HepG2 (cell line): Measurements from ENCODE around the gene TEAD4. TPM values are rescaled to one million over a fixed set of nuclear protein-coding genes. Genes with fewer than 3 reads are reported as not detected.

Experiments
- ATAC-seq: fragments of 200-7000 bp; cut with Tn5 transposase; 3 replicates; pipeline ENCODE4 v1.9.1; 2020; ENCODE audit warnings: mild to moderate bottlenecking, moderate library complexity
- BruUV-seq: library from RNA; stranded (reverse); fragments of 400-500 nt; replicated peaks from 2 replicates; lab custom pipeline; 2021; lab: Mats Ljungman, UMichigan
- CTCF ChIA-PET: fragments of 300-600 bp; formaldehyde crosslinking; extraction: SDS; loops from one replicate; lab custom pipeline; 2021; ENCODE audit warnings: low total read pairs, inconsistent platforms, low intra/inter-chr PET ratio; lab: Yijun Ruan, JAX
- POLR2A ChIA-PET: fragments of 350-600 bp; sonication (Branson Sonifier 250); formaldehyde crosslinking; loops from one replicate; lab custom pipeline; 2020; ENCODE audit warnings: antibody characterized with exemption, inconsistent platforms; lab: Yijun Ruan, JAX
- DNase-seq: peaks from one replicate; pipeline ENCODE4 v3.0.0-alpha.2; 2015; ENCODE audit warnings: low spot score
- FAIRE-seq: peaks from 3 replicates; lab custom pipeline; 2011; peaks lifted over from hg19 to GRCh38; lab: Jason Lieb, UNC
- H2AFZ ChIP-seq: one replicate; pipeline ENCODE4 v1.6.1; 2011; ENCODE audit warnings: low read length, inconsistent platforms
- H3K27ac ChIP-seq: fragments of 300-600 bp; 3 replicates; pipeline ENCODE4 v1.8.0; 2011; ENCODE audit warnings: mixed run types, mild to moderate bottlenecking, mixed read lengths, low read length, inconsistent platforms; ENCODE audit not compliant: insufficient read depth; ENCODE audit errors: extremely low read length
- H3K27me3 ChIP-seq, 2 experiments: fragments of 200-600 bp in 1 of 2; 2 replicates in 1 of 2; 3 replicates in 1 of 2; pipeline versions ENCODE4 v1.6.0 to v1.8.0; 2011; ENCODE audit warnings: low read length in 2 of 2, mild to moderate bottlenecking in 2 of 2, moderate library complexity in 2 of 2, inconsistent platforms in 1 of 2; ENCODE audit not compliant: insufficient read depth in 2 of 2, control insufficient read depth in 1 of 2
- H3K36me3 ChIP-seq, 2 experiments: fragments of 200-600 bp in 1 of 2; replicated peaks in 1 of 2; 2 replicates in 1 of 2; 3 replicates in 1 of 2; pipeline versions ENCODE4 v1.5.1 to v1.8.0; 2011; ENCODE audit warnings: low read length in 2 of 2, inconsistent platforms in 1 of 2; ENCODE audit not compliant: insufficient read depth in 2 of 2, control insufficient read depth in 1 of 2
- H3K4me1 ChIP-seq: 2 replicates; pipeline ENCODE4 v1.5.1; 2012; ENCODE audit warnings: low read length, inconsistent platforms; ENCODE audit not compliant: insufficient read depth
- H3K4me2 ChIP-seq: 2 replicates; pipeline ENCODE4 v1.6.0; 2011; ENCODE audit warnings: low read depth, low read length, inconsistent platforms
- H3K4me3 ChIP-seq, 3 experiments: fragments of 200-600 bp in 1 of 3; sonication (generic), shearing (Covaris generic) in 1 of 3; replicated peaks in 1 of 3; 2 replicates each; pipeline ENCODE4 v1.5.1; 2011 to 2016; ENCODE audit warnings: low read length in 3 of 3, inconsistent platforms in 2 of 3, low read depth in 2 of 3, mild to moderate bottlenecking in 2 of 3, control low read depth in 1 of 3, mixed read lengths in 1 of 3; ENCODE audit not compliant: insufficient read depth in 1 of 3
- H3K79me2 ChIP-seq: one replicate; pipeline ENCODE4 v1.6.1; 2011; ENCODE audit warnings: low read length, inconsistent platforms; ENCODE audit not compliant: insufficient read depth
- H3K9ac ChIP-seq: 2 replicates; pipeline ENCODE4 v1.6.0; 2011; ENCODE audit warnings: mild to moderate bottlenecking, low read depth, low read length, inconsistent platforms; ENCODE audit not compliant: insufficient read depth
- H3K9me3 ChIP-seq: 2 replicates; pipeline ENCODE4 v1.5.1; 2012; ENCODE audit warnings: mild to moderate bottlenecking, low read length
- H4K20me1 ChIP-seq: 2 replicates; pipeline ENCODE4 v1.6.0; 2011; ENCODE audit warnings: inconsistent platforms, mild to moderate bottlenecking, low read length, moderate library complexity; ENCODE audit not compliant: insufficient read depth
- DNMT1 ChIP-seq: sonication (generic); formaldehyde crosslinking; IDR thresholded peaks from 2 replicates; pipeline ENCODE4 v1.5.1; 2020; ENCODE audit warnings: mild to moderate bottlenecking, missing genetic modification reagents
- HIC2 ChIP-seq: sonication (generic); formaldehyde crosslinking; IDR thresholded peaks from 2 replicates; pipeline ENCODE4 v1.9.0; 2022; ENCODE audit warnings: low read depth, missing genetic modification reagents
- MAFF ChIP-seq: IDR thresholded peaks from 2 replicates; pipeline ENCODE4 v1.6.1; 2011; ENCODE audit warnings: low read depth, low read length, improper control_type of control experiment
- REXO4 ChIP-seq: sonication (generic); formaldehyde crosslinking; IDR thresholded peaks from 2 replicates; pipeline ENCODE4 v1.8.0; 2022; ENCODE audit warnings: missing genetic modification reagents, mild to moderate bottlenecking, borderline replicate concordance
- RNF219 ChIP-seq: sonication (generic); formaldehyde crosslinking; IDR thresholded peaks from 2 replicates; pipeline ENCODE4 v1.5.0; 2020; ENCODE audit warnings: mild to moderate bottlenecking, missing genetic modification reagents
- ZNF335 ChIP-seq: sonication (generic); formaldehyde crosslinking; IDR thresholded peaks from 2 replicates; pipeline ENCODE4 v1.4.0; 2020; ENCODE audit warnings: missing genetic modification reagents
- ZNF562 ChIP-seq: sonication (generic); formaldehyde crosslinking; IDR thresholded peaks from 2 replicates; pipeline ENCODE4 v1.8.0; 2022; ENCODE audit warnings: missing genetic modification reagents, borderline replicate concordance
- ZNF652 ChIP-seq: IDR thresholded peaks from 2 replicates; pipeline ENCODE4 v1.6.1; 2016; ENCODE audit warnings: low read depth, borderline replicate concordance
- ZNF660 ChIP-seq: sonication (generic); formaldehyde crosslinking; IDR thresholded peaks from 2 replicates; pipeline ENCODE4 v1.5.1; 2020; ENCODE audit warnings: mild to moderate bottlenecking, low read depth, missing genetic modification reagents, borderline replicate concordance
- ZNF772 ChIP-seq: sonication (generic); formaldehyde crosslinking; IDR thresholded peaks from 2 replicates; pipeline ENCODE4 v1.5.0; 2020; ENCODE audit warnings: mild to moderate bottlenecking, missing genetic modification reagents
- ZZZ3 ChIP-seq: sonication (generic); formaldehyde crosslinking; IDR thresholded peaks from 2 replicates; pipeline ENCODE4 v1.4.0; 2020; ENCODE audit warnings: missing genetic modification reagents, mild to moderate bottlenecking, borderline replicate concordance
- WGBS: methylation state at CpG from one replicate; pipeline ENCODE4 v1.1.6; 2017; ENCODE audit warnings: low lambda C conversion rate; 5-methylcytosine and 5-hydroxymethylcytosine counted together
- in situ Hi-C: cut with HindIII; loops from 2 replicates; pipeline ENCODE4 v1.10.0; 2017; ENCODE audit warnings: low pct_unique_long_range_greater_than_20kb; ENCODE audit not compliant: extremely low pct_ligation_motif_present
- intact Hi-C: fragments of 100-400 bp; cut with micrococcal nuclease; formaldehyde crosslinking; loops from one replicate; pipeline ENCODE4 v1.10.0; 2022; ENCODE audit not compliant: unreplicated experiment
- polyA plus RNA-seq, 8 experiments: library from polyadenylated mRNA; depleted of rRNA in 3 of 8; stranded (reverse) in 7 of 8; unstranded in 1 of 8; fragments of >200 nt; fragmentation: Illumina TruSeq in 4 of 8; extraction: Trizol in 4 of 8; gene quantifications; 2 replicates each; pipeline versions ENCODE4 v1.2.1 to v1.2.3, GENCODE V29; 2011 to 2016; ENCODE audit warnings: low read depth in 4 of 8, missing spikeins in 1 of 8, mixed read lengths in 1 of 8; ENCODE audit not compliant: insufficient read depth in 1 of 8
- total RNA-seq, 5 experiments: library from RNA; depleted of rRNA; stranded (reverse); fragments of >200 nt; fragmentation: Illumina TruSeq; extraction: Trizol; gene quantifications; 2 replicates each; pipeline ENCODE4 v1.2.3, GENCODE V29; 2016; ENCODE audit warnings: low read depth in 1 of 5
- TF ChIP-seq, protein P1 (sequence below): sonication (generic); formaldehyde crosslinking; IDR thresholded peaks from 2 replicates; pipeline ENCODE4 v1.8.0; 2022; ENCODE audit warnings: mild to moderate bottlenecking, missing genetic modification reagents
- TF ChIP-seq, protein P2 (sequence below): sonication (generic); formaldehyde crosslinking; IDR thresholded peaks from 2 replicates; pipeline ENCODE4 v1.4.0; 2020; ENCODE audit warnings: missing genetic modification reagents, mild to moderate bottlenecking, borderline replicate concordance

The TEAD4 gene
- total and polyA plus RNA-seq, 2 of the 13 experiments (the other 11 are each of a cell fraction or from before 2014, with no cell fraction given), result 45.0 to 69.4 TPM

DNA sequence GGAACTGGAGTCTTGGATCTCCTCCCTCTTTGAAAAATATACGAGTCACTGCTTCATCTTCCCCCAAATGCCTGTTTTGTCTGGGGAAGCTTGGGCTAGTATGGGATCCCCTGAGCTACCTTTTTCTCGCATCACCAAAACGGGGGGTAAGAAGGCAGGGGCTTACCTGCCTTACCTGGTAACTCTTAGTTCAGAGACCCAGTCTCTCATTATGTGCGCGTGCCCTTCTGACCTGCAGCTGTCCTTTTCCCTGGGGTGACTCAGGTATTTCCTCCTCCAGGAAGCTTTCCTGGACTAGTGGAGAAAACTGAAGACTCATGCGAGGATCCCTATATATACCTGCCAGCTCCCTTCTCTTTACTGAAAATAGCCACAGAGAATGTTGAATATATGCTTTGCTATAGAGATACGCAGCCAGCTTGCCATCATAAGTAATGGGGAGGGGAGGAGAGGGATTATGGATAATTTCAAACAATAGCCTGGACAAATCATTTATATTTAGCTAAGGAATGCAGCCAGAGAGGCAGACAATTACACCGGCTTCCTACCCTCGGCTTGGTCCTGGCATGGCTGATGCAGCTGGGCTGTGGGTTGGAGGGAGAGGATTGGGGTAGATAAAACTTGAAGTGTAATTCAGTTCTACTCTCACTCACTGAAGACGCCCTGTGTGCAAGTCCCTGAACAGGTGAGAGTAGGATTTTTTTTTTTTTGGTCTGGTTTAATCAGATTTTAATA, 119.1 kb downstream of the TEAD4 start (continued):
- TF ChIP-seq MAFF (peak; percentile 2; the same call in 1 of the 2 replicates), REXO4 (CRISPR knock-in tag) (no peak), ZNF652 (no peak), ZNF660 (no peak), ZNF772 (CRISPR knock-in tag) (no peak)

DNA sequence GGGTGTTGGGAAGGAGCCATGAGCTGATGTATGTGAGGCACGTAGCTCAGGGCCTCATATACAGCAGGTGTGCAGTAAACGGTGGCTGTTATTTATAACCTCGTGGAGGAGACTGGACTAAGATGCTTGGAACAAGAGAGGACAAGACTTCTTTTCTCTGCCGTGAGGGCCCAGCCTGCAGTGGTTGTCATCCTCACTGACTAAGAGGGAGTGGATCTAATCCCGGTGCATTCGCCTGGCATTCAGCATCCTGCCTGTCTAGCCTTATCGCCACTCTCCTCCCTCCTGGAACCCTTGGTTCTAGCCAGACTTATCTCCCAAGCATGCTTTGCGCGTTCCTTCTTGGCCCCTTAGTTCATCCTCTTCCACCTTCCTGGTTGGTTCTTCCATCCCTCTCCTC, 121.9 kb downstream of the TEAD4 start:
- intact Hi-C loops, result no loop called here
- H3K9ac ChIP-seq, result no peak overlapping the region
- ChIA-PET CTCF (no interaction called here), POLR2A (no interaction called here)
- DNase-seq, result no peak
- H3K27ac ChIP-seq, result no peak overlapping the region
- no peaks in the 10 kb centered on the region; a peak in 1 of 5 replicates for H3K27me3 ChIP-seq
- no peaks in the 10 kb centered on the region for H3K9me3 ChIP-seq
- H4K20me1 ChIP-seq, result no peaks in the 10 kb centered on the region
- ATAC-seq, result no peak
- no peak overlapping the region for H2AFZ ChIP-seq
- no peak for FAIRE-seq
- H3K4me1 ChIP-seq, result peaks cover 82% of the 10 kb centered on the region
- no TSS peak for BruUV-seq
- no peak overlapping the region for H3K4me3 ChIP-seq
- no peaks in the 10 kb centered on the region for H3K36me3 ChIP-seq
- 85% methylated on average over 9 of the region's 9 CpGs for WGBS
- H3K79me2 ChIP-seq, result peaks cover 51% of the 10 kb centered on the region
- in situ Hi-C loops, result no loop called here
- peak overlapping the region; percentile 19; the same call in 1 of the 2 replicates for H3K4me2 ChIP-seq
- TF ChIP-seq RNF219 (CRISPR knock-in tag), result no peak
- no peak for TF ChIP-seq ZNF562 (CRISPR knock-in tag)
- TF ChIP-seq ZNF335, result no peak
- TF ChIP-seq DNMT1 (CRISPR knock-in tag), result no peak
- TF ChIP-seq, protein P1, sequence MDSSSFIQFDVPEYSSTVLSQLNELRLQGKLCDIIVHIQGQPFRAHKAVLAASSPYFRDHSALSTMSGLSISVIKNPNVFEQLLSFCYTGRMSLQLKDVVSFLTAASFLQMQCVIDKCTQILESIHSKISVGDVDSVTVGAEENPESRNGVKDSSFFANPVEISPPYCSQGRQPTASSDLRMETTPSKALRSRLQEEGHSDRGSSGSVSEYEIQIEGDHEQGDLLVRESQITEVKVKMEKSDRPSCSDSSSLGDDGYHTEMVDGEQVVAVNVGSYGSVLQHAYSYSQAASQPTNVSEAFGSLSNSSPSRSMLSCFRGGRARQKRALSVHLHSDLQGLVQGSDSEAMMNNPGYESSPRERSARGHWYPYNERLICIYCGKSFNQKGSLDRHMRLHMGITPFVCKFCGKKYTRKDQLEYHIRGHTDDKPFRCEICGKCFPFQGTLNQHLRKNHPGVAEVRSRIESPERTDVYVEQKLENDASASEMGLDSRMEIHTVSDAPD (CRISPR knock-in tag), result no peak
- no peak for TF ChIP-seq ZZZ3
- no peak for TF ChIP-seq HIC2 (CRISPR knock-in tag)
- TF ChIP-seq, protein P2, sequence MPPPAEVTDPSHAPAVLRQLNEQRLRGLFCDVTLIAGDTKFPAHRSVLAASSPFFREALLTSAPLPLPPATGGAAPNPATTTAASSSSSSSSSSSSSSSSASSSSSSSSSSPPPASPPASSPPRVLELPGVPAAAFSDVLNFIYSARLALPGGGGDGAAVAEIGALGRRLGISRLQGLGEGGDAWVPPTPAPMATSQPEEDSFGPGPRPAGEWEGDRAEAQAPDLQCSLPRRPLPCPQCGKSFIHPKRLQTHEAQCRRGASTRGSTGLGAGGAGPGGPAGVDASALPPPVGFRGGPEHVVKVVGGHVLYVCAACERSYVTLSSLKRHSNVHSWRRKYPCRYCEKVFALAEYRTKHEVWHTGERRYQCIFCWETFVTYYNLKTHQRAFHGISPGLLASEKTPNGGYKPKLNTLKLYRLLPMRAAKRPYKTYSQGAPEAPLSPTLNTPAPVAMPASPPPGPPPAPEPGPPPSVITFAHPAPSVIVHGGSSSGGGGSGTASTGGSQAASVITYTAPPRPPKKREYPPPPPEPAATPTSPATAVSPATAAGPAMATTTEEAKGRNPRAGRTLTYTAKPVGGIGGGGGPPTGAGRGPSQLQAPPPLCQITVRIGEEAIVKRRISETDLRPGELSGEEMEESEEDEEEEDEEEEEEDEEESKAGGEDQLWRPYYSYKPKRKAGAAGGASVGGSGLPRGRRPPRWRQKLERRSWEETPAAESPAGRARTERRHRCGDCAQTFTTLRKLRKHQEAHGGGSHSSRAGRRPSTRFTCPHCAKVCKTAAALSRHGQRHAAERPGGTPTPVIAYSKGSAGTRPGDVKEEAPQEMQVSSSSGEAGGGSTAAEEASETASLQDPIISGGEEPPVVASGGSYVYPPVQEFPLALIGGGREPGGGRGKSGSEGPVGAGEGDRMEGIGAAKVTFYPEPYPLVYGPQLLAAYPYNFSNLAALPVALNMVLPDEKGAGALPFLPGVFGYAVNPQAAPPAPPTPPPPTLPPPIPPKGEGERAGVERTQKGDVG (CRISPR knock-in tag), result no peak
